Progenitor cell of endocrine pancreas (in vitro differentiated cells): ENCODE measurements around the gene METTL16. TPM values are rescaled to one million over a fixed set of nuclear protein-coding genes. Genes with fewer than 3 reads are reported as not detected.

ENCODE experiments used
- DNase-seq: peaks from one replicate; pipeline ENCODE4 v3.0.0; 2021; ENCODE audit warnings: low spot score; ENCODE audit not compliant: unreplicated experiment
- H3K27ac Mint-ChIP-seq: 2 replicates; pipeline ENCODE4 v1.8.0; 2021; ENCODE audit warnings: mild to moderate bottlenecking, moderate library complexity, mixed read lengths
- H3K27me3 Mint-ChIP-seq: 2 replicates; pipeline ENCODE4 v1.8.0; 2021; ENCODE audit warnings: mixed read lengths
- H3K36me3 Mint-ChIP-seq: 2 replicates; pipeline ENCODE4 v1.8.0; 2022; ENCODE audit warnings: mixed read lengths; ENCODE audit not compliant: insufficient read depth
- H3K4me1 Mint-ChIP-seq: 2 replicates; pipeline ENCODE4 v1.8.0; 2021; ENCODE audit warnings: low read depth, mixed read lengths
- H3K4me3 Mint-ChIP-seq: 2 replicates; pipeline ENCODE4 v1.8.0; 2021; ENCODE audit warnings: low read depth, mild to moderate bottlenecking, moderate library complexity, mixed read lengths
- H3K9me3 Mint-ChIP-seq: 2 replicates; pipeline ENCODE4 v1.8.0; 2021; ENCODE audit warnings: low read depth, mixed read lengths
- CTCF ChIP-seq: fragments of 200-600 bp; sonication (generic); IDR thresholded peaks from one replicate; pipeline ENCODE4 v1.5.0; 2021; ENCODE audit warnings: antibody characterized with exemption, mild to moderate bottlenecking; ENCODE audit not compliant: unreplicated experiment
- total RNA-seq: library from RNA; stranded (reverse); gene quantifications from 2 replicates; pipeline ENCODE4 v1.2.1, GENCODE V29; 2021

Gene METTL16
- total RNA-seq, 1 donor from 2014 or later: 43.8 TPM

- H3K4me3 Mint-ChIP-seq: no peak overlapping the region
- H3K9me3 Mint-ChIP-seq: no peaks in the 10 kb centered on the region
- H3K36me3 Mint-ChIP-seq: peaks cover 6% of the 10 kb centered on the region
- TF ChIP-seq CTCF: no peak
- H3K27me3 Mint-ChIP-seq: no peaks in the 10 kb centered on the region
- H3K27ac Mint-ChIP-seq: no peak overlapping the region
- no peak for DNase-seq
- no peaks in the 10 kb centered on the region for H3K4me1 Mint-ChIP-seq
These were observed 55.7 kb downstream of the METTL16 start for GRCh38 chr17:2455956-2456355.

GRCh38 chr17:2453866-2454265 is 57.8 kb downstream of the METTL16 start:
- Mint-ChIP-seq H3K27ac (no peak overlapping the region), H3K4me1 (no peaks in the 10 kb centered on the region), H3K27me3 (no peaks in the 10 kb centered on the region), H3K36me3 (peaks cover 10% of the 10 kb centered on the region), H3K9me3 (no peaks in the 10 kb centered on the region), H3K4me3 (no peak overlapping the region)
- no peak for DNase-seq
- TF ChIP-seq CTCF: no peak

GRCh38 chr17:2453325-2453724 is 58.4 kb downstream of the METTL16 start:
- no peak for TF ChIP-seq CTCF
- no peaks in the 10 kb centered on the region for H3K4me1 Mint-ChIP-seq
- peaks cover 10% of the 10 kb centered on the region for H3K36me3 Mint-ChIP-seq
- DNase-seq: no peak
- H3K9me3 Mint-ChIP-seq: no peaks in the 10 kb centered on the region
- no peak overlapping the region for H3K27ac Mint-ChIP-seq
- H3K4me3 Mint-ChIP-seq: no peak overlapping the region
- H3K27me3 Mint-ChIP-seq: no peaks in the 10 kb centered on the region

- H3K9me3 Mint-ChIP-seq: no peaks in the 10 kb centered on the region
- H3K4me1 Mint-ChIP-seq: no peaks in the 10 kb centered on the region
- no peak overlapping the region for H3K27ac Mint-ChIP-seq
- H3K36me3 Mint-ChIP-seq: peaks cover 9% of the 10 kb centered on the region
- no peak for DNase-seq
- H3K4me3 Mint-ChIP-seq: no peak overlapping the region
- no peak for TF ChIP-seq CTCF
- no peaks in the 10 kb centered on the region for H3K27me3 Mint-ChIP-seq
These were observed 59.4 kb downstream of the METTL16 start for GRCh38 chr17:2452216-2452750.

GRCh38 chr17:2450016-2450650 is 61.6 kb downstream of the METTL16 start:
- DNase-seq: no peak
- H3K27me3 Mint-ChIP-seq: no peaks in the 10 kb centered on the region
- TF ChIP-seq CTCF: no peak
- no peaks in the 10 kb centered on the region for H3K4me1 Mint-ChIP-seq
- H3K27ac Mint-ChIP-seq: no peak overlapping the region
- H3K9me3 Mint-ChIP-seq: peaks cover 5% of the 10 kb centered on the region
- no peak overlapping the region for H3K4me3 Mint-ChIP-seq
- H3K36me3 Mint-ChIP-seq: peaks cover 14% of the 10 kb centered on the region
